ENCODE results near the gene CNR2.
"Not testable (repeated sequence)": the region's sequence is repeated elsewhere in the genome, so short reads cannot be mapped to it uniquely, and the experiment has no call there.

CNR2 gene

DNA sequence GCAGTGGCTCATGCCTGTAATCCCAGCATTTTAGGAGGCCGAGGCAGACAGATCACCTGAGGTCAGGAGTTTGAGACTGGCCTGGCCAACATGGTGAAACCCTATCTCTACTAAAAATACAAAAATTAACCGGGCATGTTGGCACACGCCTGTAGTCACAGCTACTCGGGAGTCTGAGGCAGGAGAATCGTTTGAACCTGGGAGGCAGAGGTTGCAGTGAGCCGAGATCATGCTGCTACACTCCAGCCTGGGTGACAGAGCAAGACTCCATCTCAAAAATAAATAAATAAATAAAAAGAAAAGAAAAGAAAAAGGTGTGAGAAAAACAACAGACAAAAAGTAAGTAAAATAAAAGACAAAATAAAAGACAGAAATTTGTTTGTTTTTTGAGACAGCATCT is 79.0 kb downstream of the CNR2 start:
- not testable (repeated sequence) for DNase-seq (ENCODE audit: low read depth)

DNA sequence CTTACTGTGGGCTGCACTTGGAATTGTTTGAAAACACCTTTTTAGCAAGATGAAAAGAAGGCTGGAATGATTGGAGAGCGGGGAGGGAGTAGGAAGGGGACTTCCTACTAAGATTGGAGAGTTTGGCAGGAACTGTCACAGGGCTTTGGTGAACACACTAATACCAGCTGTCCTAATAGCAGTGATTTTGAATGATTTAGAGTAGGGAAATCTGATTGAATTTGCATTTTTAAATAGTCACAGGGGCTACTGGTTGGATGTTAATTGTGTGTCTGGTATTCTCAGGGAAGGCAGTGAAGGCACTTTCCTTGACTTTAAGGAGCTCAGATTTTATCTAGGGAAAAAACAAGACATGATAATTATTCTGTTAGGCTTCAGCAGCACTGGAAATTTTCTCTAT is 85.4 kb downstream of the CNR2 start:
- no peak for DNase-seq (ENCODE audit: low read depth)

DNA sequence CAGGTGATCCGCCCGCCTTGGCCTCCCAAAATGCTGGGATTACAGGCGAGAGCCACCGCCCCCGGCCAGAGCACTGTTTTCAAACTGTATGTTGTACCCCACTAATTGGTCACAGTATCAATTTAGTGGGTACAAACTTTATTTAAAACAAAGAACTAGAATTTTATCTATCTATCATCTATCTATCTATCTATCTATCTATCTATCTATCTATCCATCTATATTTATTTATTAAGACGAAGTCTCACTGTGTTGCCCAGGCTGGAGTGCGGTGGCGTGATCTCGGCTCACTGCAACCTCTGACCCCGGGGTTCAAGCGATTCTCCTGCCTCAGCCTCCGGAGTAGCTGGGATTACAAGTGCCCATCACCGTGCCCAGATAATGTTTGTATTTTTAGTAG is 86.6 kb downstream of the CNR2 start:
- DNase-seq (ENCODE audit: low read depth) = not testable (repeated sequence)

DNA sequence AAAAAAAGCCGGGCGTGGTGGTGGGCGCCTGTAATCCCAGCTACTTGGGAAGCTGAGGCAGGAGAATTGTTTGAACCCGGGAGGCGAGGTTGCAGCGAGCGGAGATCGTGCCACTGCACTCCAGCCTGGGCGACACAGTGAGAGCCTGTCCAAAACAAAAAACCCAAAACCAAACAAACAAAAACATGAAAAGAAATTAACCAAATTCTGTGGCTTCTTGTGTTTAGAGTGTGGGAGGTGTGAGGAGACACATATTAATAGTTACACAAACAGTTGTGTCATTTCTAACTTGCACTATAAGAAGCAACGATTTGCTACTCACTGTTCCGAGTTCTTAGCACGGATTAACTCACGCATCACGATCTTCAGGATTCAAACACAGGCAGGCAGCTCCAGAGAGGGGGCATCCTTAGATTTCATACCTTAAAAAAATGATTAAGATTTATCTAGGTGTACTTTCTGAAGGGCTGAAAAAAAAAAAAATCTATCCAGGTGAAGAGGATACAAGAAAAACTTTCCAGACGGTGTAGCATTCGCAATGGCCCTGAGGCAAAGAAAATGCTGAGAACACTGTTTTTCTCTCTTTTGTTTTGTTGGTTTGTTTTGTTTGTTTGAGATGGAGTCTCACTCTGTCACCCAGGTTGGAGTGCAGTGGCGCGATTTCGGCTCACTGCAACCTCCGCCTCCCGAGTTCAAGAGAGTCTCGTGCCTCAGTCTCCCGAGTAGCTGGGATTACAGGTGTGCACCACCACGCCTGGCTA is 87.2 kb downstream of the CNR2 start:
- DNase-seq (ENCODE audit: low read depth) = no peak

DNA sequence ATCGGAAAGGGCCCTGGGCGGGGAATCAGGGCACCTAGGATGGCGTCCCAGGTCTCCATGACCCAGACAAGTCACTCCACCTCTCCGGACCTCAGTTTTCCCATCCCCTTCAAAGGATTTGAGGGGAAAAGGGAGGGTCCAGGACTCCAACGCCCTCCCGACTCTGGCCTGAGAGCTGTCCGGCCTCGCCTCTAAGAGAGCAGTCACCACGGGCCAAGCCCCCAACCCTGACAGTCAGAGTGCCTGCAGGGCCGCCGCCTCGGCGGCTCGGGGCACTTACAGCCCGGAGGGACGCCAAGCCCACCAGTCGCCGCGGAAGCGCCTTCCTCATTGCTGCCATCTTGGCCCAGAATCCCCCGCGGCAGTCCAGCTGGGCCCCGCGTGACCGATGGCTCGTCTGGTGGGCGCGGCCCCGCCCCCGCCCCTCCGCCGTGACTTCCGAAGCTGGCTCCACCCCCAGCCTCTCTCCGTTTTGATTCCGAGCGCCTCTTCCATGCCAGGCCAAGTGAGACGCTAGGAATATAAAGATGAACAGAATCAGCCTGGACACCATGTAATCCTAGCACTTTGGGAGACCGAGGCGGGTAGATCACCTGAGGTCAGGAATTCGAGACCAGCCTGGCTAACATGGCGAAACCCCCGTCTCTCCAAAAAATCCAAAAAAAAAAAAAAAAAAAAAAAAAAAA is 87.9 kb downstream of the CNR2 start, which contains the start of gene HMGCL:
Gene HMGCL (minus strand): TSS at position 354 of the 686 bp plus-strand sequence. CDS start 14 bp downstream, at position 340.
- peak; percentile 51 for DNase-seq (ENCODE audit: low read depth)

DNA sequence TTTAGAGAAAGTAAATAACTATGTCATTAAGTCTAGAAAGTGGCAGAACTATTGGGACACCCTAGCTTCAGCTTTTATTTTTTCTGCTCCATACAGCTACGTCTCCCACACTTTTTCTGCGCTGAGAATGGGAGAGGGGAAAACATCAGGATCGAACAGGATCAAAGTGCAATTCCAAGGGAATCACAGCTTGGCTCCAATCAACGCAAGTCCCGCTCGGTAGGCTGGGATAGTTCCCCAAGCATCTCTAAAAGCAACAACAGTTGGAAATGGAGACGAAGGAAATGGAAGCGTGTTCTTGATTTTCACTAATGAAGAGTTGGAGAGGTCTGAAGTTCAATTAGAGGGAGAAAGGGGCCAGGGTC is 88.5 kb downstream of the CNR2 start:
- DNase-seq (ENCODE audit: low read depth) = no peak

DNA sequence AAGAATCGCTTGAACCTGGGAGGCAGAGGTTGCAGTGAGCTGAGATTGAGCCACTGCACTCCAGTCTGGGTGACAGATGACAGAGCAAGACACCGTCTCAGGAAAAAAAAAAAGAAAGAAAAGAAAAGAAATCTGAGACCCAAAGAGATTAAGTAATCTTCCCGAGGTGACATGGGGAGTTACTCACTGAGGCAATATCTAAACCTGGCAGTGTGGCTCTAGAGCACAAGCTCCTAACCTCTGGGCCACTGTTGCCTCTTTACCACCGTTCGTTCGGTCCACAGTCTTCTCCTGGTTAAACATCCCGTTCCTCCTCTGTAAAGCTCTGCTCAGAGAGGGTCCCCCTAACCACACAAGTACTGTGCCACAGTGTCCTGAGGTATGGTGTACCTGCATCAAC is 89.4 kb downstream of the CNR2 start:
- no peak for DNase-seq (ENCODE audit: low read depth)

Measured in HS-5 (cell line).